Effector CD4-positive, alpha-beta T cell (primary cell): ENCODE data around the gene CRISPLD2.

Source experiments
- DNase-seq: peaks from one replicate; pipeline ENCODE4 v3.0.0-alpha.2; 2020

Gene CRISPLD2

GRCh38 chr16:84889066-84889465, 69.3 kb downstream of the CRISPLD2 start:
- DNase-seq = no peak

GRCh38 chr16:84890427-84890826, 70.6 kb downstream of the CRISPLD2 start:
- DNase-seq = no peak

- no peak for DNase-seq
Observed at GRCh38 chr16:84891149-84891795, 71.5 kb downstream of the CRISPLD2 start.

- DNase-seq = no peak
Observed at GRCh38 chr16:84892097-84892496, 72.3 kb downstream of the CRISPLD2 start.

- DNase-seq = no peak
Observed at GRCh38 chr16:84893467-84893848, 73.7 kb downstream of the CRISPLD2 start.

GRCh38 chr16:84893849-84894599, 74.2 kb downstream of the CRISPLD2 start:
- no peak for DNase-seq

GRCh38 chr16:84895016-84895415, 75.2 kb downstream of the CRISPLD2 start:
- no peak for DNase-seq

GRCh38 chr16:84896847-84897246, 77.1 kb downstream of the CRISPLD2 start:
- no peak for DNase-seq

- no peak for DNase-seq
Observed at GRCh38 chr16:84897911-84898377, 78.2 kb downstream of the CRISPLD2 start.

GRCh38 chr16:84898447-84898846, 78.7 kb downstream of the CRISPLD2 start:
- no peak for DNase-seq

- DNase-seq = no peak
Observed at GRCh38 chr16:84899414-84899813, 79.6 kb downstream of the CRISPLD2 start.

- DNase-seq = no peak
Observed at GRCh38 chr16:84905965-84906460, 86.2 kb downstream of the CRISPLD2 start.

- DNase-seq = no peak
Observed at GRCh38 chr16:84907051-84907450, 87.3 kb downstream of the CRISPLD2 start.

GRCh38 chr16:84907575-84907974, 87.8 kb downstream of the CRISPLD2 start:
- no peak for DNase-seq

GRCh38 chr16:84909476-84910085, 89.8 kb downstream of the CRISPLD2 start:
- DNase-seq = no peak

- DNase-seq = no peak
Observed at GRCh38 chr16:84911486-84912216, 91.9 kb downstream of the CRISPLD2 start.

- no peak for DNase-seq
Observed at GRCh38 chr16:84913315-84913714, 93.5 kb downstream of the CRISPLD2 start.

- no peak for DNase-seq
Observed at GRCh38 chr16:84914273-84914672, 94.5 kb downstream of the CRISPLD2 start.

- no peak for DNase-seq
Observed at GRCh38 chr16:84916178-84916577, 96.4 kb downstream of the CRISPLD2 start.

GRCh38 chr16:84916850-84917249, 97.1 kb downstream of the CRISPLD2 start:
- no peak for DNase-seq

- no peak for DNase-seq
Observed at GRCh38 chr16:84917492-84917891, 97.7 kb downstream of the CRISPLD2 start.

GRCh38 chr16:84918006-84918909, 98.5 kb downstream of the CRISPLD2 start:
- no peak for DNase-seq
